Nephron progenitor cell (in vitro differentiated cells): ENCODE data around the gene MDM1.
A peak's percentile ranks its signal among the peaks of the same experiment; 100 is the strongest.

Experiments
- DNase-seq: peaks from one replicate; pipeline ENCODE4 v3.0.0; 2021
- H3K27ac Mint-ChIP-seq: 2 replicates; pipeline ENCODE4 v1.8.0; 2021; ENCODE audit warnings: mild to moderate bottlenecking, moderate library complexity, mixed read lengths
- H3K27me3 Mint-ChIP-seq: 2 replicates; pipeline ENCODE4 v1.8.0; 2021; ENCODE audit warnings: mild to moderate bottlenecking, low read depth, mixed read lengths; ENCODE audit not compliant: poor library complexity
- H3K36me3 Mint-ChIP-seq: 2 replicates; pipeline ENCODE4 v1.8.0; 2021; ENCODE audit warnings: low read depth, mixed read lengths
- H3K4me1 Mint-ChIP-seq: 2 replicates; pipeline ENCODE4 v1.8.0; 2021; ENCODE audit warnings: mixed read lengths
- H3K4me3 Mint-ChIP-seq: 2 replicates; pipeline ENCODE4 v1.8.0; 2021; ENCODE audit warnings: mild to moderate bottlenecking, moderate library complexity, mixed read lengths
- H3K9me3 Mint-ChIP-seq: 2 replicates; pipeline ENCODE4 v1.8.0; 2021; ENCODE audit warnings: mild to moderate bottlenecking, moderate library complexity, mixed read lengths
- TF ChIP-seq, protein P1 (sequence below): fragments of 200-600 bp; sonication (generic); IDR thresholded peaks from 2 replicates; pipeline ENCODE4 v1.5.0; 2021; ENCODE audit warnings: antibody characterized with exemption

MDM1 gene

DNA sequence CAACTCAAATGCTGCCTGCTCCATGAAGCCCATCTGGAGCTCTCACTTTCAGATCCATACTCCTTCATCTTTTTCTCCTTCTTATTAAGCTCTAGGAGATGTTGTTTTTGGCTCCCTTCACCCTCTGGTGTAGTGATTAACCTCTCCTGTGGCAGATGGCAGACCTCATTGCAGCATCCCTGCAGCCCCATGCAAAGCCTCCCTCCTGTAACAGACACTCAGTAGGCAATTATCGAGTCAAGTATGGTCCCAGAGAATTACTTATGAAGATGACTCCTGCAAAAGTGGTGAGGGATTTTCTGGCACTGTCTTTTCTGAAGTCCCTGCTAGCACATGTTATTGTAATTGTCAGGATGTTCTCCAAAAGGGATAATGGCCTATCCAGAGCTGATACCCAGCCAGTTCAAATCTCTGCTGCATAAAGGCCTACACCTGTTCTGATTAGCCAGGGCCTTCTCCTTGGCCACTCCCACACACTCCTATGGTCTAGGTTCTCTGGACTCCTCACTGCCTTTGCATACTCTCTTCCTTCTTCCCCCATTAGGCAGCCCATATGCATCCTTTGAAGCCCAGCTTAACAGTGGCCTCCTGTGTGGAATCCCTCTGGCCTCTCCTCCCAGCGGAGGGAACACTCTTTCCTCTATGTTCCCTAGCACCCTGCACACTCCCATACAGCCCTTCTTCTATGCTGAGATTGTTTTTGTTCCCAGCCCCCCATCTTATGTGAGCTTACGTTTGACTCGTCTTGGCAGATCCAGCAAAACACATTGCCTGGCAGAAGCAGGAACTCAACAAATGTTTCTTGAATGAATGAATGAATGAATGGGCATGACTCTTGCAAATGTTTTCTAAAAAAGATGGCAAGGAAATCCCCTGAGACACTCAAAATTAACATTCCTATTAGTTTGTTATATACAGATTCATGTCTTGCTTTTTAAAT, 43.9 kb upstream of the MDM1 start:
- no peak overlapping the region for H3K4me3 Mint-ChIP-seq
- TF ChIP-seq, protein P1, sequence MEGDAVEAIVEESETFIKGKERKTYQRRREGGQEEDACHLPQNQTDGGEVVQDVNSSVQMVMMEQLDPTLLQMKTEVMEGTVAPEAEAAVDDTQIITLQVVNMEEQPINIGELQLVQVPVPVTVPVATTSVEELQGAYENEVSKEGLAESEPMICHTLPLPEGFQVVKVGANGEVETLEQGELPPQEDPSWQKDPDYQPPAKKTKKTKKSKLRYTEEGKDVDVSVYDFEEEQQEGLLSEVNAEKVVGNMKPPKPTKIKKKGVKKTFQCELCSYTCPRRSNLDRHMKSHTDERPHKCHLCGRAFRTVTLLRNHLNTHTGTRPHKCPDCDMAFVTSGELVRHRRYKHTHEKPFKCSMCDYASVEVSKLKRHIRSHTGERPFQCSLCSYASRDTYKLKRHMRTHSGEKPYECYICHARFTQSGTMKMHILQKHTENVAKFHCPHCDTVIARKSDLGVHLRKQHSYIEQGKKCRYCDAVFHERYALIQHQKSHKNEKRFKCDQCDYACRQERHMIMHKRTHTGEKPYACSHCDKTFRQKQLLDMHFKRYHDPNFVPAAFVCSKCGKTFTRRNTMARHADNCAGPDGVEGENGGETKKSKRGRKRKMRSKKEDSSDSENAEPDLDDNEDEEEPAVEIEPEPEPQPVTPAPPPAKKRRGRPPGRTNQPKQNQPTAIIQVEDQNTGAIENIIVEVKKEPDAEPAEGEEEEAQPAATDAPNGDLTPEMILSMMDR: no peak
- no peak overlapping the region for H3K27ac Mint-ChIP-seq
- peaks cover 47% of the 10 kb centered on the region for H3K4me1 Mint-ChIP-seq
- no peaks in the 10 kb centered on the region for H3K9me3 Mint-ChIP-seq
- no peaks in the 10 kb centered on the region for H3K27me3 Mint-ChIP-seq
- no peaks in the 10 kb centered on the region for H3K36me3 Mint-ChIP-seq
- no peak for DNase-seq

DNA sequence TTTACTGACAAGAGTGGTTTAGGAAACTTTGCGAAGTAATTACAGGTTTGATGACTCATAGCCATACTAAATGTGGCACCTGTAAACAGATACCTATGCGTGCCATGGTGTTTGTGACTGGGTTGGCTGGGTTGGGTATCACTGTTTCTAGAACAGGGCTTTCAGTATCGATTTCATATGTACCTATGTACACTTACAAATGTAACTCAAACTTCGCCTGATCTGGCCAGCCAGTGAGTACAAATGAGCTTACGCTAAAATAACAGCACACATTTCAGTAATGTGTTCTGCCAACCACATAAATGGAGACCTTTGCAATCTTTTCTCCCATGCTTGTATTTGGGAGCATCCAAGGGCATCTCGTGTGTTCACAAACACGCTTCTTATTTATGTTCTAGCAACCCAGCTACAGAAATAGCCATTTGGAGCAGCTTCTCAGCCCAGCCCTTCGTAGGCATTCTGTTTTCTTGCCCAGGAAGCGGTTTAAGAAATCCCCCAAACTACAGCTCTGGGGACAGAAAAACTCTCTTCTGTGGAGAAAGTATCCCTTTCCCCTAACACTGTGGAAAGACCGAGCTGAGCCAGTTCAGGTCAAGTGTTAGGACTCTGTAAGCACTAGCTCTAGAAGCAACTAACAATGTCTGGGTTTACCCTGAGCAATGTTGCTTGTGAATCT, 42.3 kb upstream of the MDM1 start:
- Mint-ChIP-seq H3K36me3 (no peaks in the 10 kb centered on the region), H3K27me3 (no peaks in the 10 kb centered on the region), H3K27ac (no peak overlapping the region), H3K9me3 (no peaks in the 10 kb centered on the region), H3K4me3 (no peak overlapping the region), H3K4me1 (peaks cover 62% of the 10 kb centered on the region)
- DNase-seq: no peak
- TF ChIP-seq, protein P1: no peak

GRCh38 chr12:68370667-68371066, 38.5 kb upstream of the MDM1 start:
- H3K36me3 Mint-ChIP-seq: no peaks in the 10 kb centered on the region
- H3K27me3 Mint-ChIP-seq: no peaks in the 10 kb centered on the region
- DNase-seq: no peak
- H3K4me1 Mint-ChIP-seq: peaks cover 52% of the 10 kb centered on the region
- TF ChIP-seq, protein P1: no peak
- H3K4me3 Mint-ChIP-seq: no peak overlapping the region
- no peaks in the 10 kb centered on the region for H3K9me3 Mint-ChIP-seq
- H3K27ac Mint-ChIP-seq: peak overlapping the region; percentile 49

DNA sequence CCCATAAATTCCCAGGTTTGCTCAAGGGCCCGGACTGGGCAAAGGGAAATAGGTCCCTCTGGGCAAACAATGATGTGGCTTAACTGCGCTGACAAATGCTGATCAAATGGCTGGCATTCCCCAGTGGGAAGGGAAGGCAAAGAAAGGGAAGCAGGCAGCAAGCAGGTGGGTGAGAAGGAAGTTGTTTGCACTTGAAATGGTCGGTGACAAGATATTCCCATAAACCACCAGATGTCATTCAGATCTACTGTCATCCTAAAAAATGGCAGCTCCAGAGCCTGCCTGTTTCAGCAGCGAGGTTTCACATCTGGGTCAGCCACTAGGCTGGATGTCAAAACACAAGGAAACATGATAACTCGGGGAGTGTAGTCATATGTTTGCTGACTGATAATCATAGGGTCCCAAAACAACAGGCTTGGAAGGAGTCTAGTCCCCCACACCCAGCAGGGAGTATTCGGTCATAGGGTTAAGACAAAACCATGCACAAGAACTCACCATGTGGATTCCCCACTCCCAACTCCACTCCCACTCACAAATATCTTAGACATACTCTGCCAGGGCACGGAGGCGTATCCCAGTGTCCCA, 37.9 kb upstream of the MDM1 start:
- Mint-ChIP-seq H3K36me3 (no peaks in the 10 kb centered on the region), H3K9me3 (no peaks in the 10 kb centered on the region), H3K27ac (peak overlapping the region; percentile 49), H3K4me3 (no peak overlapping the region), H3K4me1 (peaks cover 55% of the 10 kb centered on the region), H3K27me3 (no peaks in the 10 kb centered on the region)
- TF ChIP-seq, protein P1: no peak
- DNase-seq: no peak

- H3K4me3 Mint-ChIP-seq: no peak overlapping the region
- no peak for DNase-seq
- H3K9me3 Mint-ChIP-seq: no peaks in the 10 kb centered on the region
- H3K36me3 Mint-ChIP-seq: no peaks in the 10 kb centered on the region
- TF ChIP-seq, protein P1: no peak
- H3K27me3 Mint-ChIP-seq: no peaks in the 10 kb centered on the region
- peaks cover 69% of the 10 kb centered on the region for H3K4me1 Mint-ChIP-seq
- no peak overlapping the region for H3K27ac Mint-ChIP-seq
Measured at GRCh38 chr12:68368327-68368726, 36.2 kb upstream of the MDM1 start.
